OCI-LY7 (cell line): Measurements from ENCODE around the gene RPS15A.

Experiments
- CTCF ChIP-seq: fragments of 200-600 bp; sonication (generic); conservative IDR thresholded peaks from 2 replicates; pipeline ENCODE4 v1.5.1; 2014; ENCODE audit warnings: mild to moderate bottlenecking, antibody characterized with exemption, low read length, moderate library complexity, mixed read lengths
- EZH2phosphoT487 ChIP-seq: fragments of 200-600 bp; sonication (generic); IDR thresholded peaks from 2 replicates; pipeline ENCODE4 v1.6.1; 2018; ENCODE audit warnings: low read depth, borderline replicate concordance, mild to moderate bottlenecking, mixed run types, antibody characterized with exemption, low read length, moderate library complexity, mixed read lengths

- TF ChIP-seq CTCF (no peak), EZH2phosphoT487 (no peak)
Observed at GRCh38 chr16:18839555-18839954, 49.4 kb upstream of the RPS15A start.
